HEK293T (cell line): Measurements from ENCODE around the gene ATF7IP.

Experiments used
- CTBP1 ChIP-seq: fragments of 450-650 bp; IDR thresholded peaks from 2 replicates; pipeline ENCODE4 v1.6.1; 2016; ENCODE audit warnings: borderline replicate concordance
- FOXA1 ChIP-seq: fragments of 450-650 bp; IDR thresholded peaks from 2 replicates; pipeline ENCODE4 v1.6.1; 2016; ENCODE audit warnings: mild to moderate bottlenecking
- L3MBTL2 ChIP-seq: fragments of 450-650 bp; conservative IDR thresholded peaks from 2 replicates; pipeline ENCODE4 v1.6.1; 2016; ENCODE audit warnings: mild to moderate bottlenecking
- PKNOX1 ChIP-seq: fragments of 450-650 bp; IDR thresholded peaks from 2 replicates; pipeline ENCODE4 v1.6.1; 2016
- SP1 ChIP-seq: fragments of 450-650 bp; IDR thresholded peaks from 2 replicates; pipeline ENCODE4 v1.6.1; 2017
- TARDBP ChIP-seq: fragments of 450-650 bp; IDR thresholded peaks from 2 replicates; pipeline ENCODE4 v1.6.1; 2016

- TF ChIP-seq PKNOX1 (no peak), FOXA1 (no peak), SP1 (no peak), CTBP1 (no peak), L3MBTL2 (no peak), TARDBP (no peak)
These were observed 30.6 kb downstream of the ATF7IP start for GRCh38 chr12:14396071-14396470.
